ENCODE results near the gene SMAD3. TPM values are rescaled to one million over a fixed set of nuclear protein-coding genes. Genes with fewer than 3 reads are reported as not detected.
A peak's percentile ranks its signal among the peaks of the same experiment; 100 is the strongest.

SMAD3 gene
- total RNA-seq, 1 donor: 67.8 TPM

GRCh38 chr15:67218428-67218827 lies 153.0 kb downstream of the SMAD3 start:
- no peak for DNase-seq (ENCODE audit: low read depth)
- TF ChIP-seq, protein P1, sequence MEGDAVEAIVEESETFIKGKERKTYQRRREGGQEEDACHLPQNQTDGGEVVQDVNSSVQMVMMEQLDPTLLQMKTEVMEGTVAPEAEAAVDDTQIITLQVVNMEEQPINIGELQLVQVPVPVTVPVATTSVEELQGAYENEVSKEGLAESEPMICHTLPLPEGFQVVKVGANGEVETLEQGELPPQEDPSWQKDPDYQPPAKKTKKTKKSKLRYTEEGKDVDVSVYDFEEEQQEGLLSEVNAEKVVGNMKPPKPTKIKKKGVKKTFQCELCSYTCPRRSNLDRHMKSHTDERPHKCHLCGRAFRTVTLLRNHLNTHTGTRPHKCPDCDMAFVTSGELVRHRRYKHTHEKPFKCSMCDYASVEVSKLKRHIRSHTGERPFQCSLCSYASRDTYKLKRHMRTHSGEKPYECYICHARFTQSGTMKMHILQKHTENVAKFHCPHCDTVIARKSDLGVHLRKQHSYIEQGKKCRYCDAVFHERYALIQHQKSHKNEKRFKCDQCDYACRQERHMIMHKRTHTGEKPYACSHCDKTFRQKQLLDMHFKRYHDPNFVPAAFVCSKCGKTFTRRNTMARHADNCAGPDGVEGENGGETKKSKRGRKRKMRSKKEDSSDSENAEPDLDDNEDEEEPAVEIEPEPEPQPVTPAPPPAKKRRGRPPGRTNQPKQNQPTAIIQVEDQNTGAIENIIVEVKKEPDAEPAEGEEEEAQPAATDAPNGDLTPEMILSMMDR (IDR thresholded peaks at IDR 0.05; ENCODE audit: insufficient read depth, low read depth, low read length): no peak
- H3K4me3 ChIP-seq (ENCODE audit: low read depth, low read length): no peak overlapping the region

- no peak overlapping the region for H3K4me3 ChIP-seq (ENCODE audit: low read depth, low read length)
- TF ChIP-seq, protein P1 (IDR thresholded peaks at IDR 0.05; ENCODE audit: insufficient read depth, low read depth, low read length): no peak
- no peak for DNase-seq (ENCODE audit: low read depth)
Observed at GRCh38 chr15:67219288-67219687, 153.9 kb downstream of the SMAD3 start.

- TF ChIP-seq, protein P1 (IDR thresholded peaks at IDR 0.05; ENCODE audit: insufficient read depth, low read depth, low read length): no peak
- H3K4me3 ChIP-seq (ENCODE audit: low read depth, low read length): no peak overlapping the region
- no peak for DNase-seq (ENCODE audit: low read depth)
Observed at GRCh38 chr15:67224889-67225288, 159.5 kb downstream of the SMAD3 start.

GRCh38 chr15:67225336-67225735 lies 159.9 kb downstream of the SMAD3 start:
- TF ChIP-seq, protein P1 (IDR thresholded peaks at IDR 0.05; ENCODE audit: insufficient read depth, low read depth, low read length): no peak
- DNase-seq (ENCODE audit: low read depth): peak; percentile 87

GRCh38 chr15:67227431-67227830 lies 162.0 kb downstream of the SMAD3 start:
- DNase-seq (ENCODE audit: low read depth): no peak
- TF ChIP-seq, protein P1 (IDR thresholded peaks at IDR 0.05; ENCODE audit: insufficient read depth, low read depth, low read length): no peak
- H3K4me3 ChIP-seq (ENCODE audit: low read depth, low read length): no peak overlapping the region

More at GRCh38 chr15:67225336-67225735, 159.9 kb downstream of the SMAD3 start:
- H3K4me3 ChIP-seq (ENCODE audit: low read depth, low read length): no peak overlapping the region

DNA sequence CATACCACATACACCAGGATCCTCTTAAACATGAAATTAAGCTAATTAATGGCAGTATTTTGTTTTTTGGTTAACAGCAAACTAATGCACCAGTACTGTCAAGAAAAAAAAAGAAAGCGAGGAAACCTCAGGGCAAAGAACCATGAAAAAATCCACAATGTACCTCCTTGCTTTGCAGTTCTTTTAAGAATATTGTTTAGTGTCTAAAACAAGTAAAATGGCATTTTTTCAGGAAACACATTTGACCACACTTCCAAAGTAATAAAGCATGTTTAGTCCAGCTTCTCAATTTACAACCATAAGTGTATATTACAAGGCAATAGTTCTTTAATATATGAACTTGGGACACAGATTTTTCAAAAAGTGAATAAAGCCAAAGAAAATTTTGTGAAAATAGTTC lies 162.4 kb downstream of the SMAD3 start:
- H3K4me3 ChIP-seq (ENCODE audit: low read depth, low read length): no peak overlapping the region
- no peak for DNase-seq (ENCODE audit: low read depth)
- TF ChIP-seq, protein P1 (IDR thresholded peaks at IDR 0.05; ENCODE audit: insufficient read depth, low read depth, low read length): no peak

GRCh38 chr15:67228286-67228685 lies 162.9 kb downstream of the SMAD3 start:
- TF ChIP-seq, protein P1 (IDR thresholded peaks at IDR 0.05; ENCODE audit: insufficient read depth, low read depth, low read length): no peak
- H3K4me3 ChIP-seq (ENCODE audit: low read depth, low read length): no peak overlapping the region
- no peak for DNase-seq (ENCODE audit: low read depth)
